Measurements from ENCODE around the gene CNNM2.
A peak's percentile ranks its signal among the peaks of the same experiment; 100 is the strongest.
"Not testable (repeated sequence)": the region's sequence is repeated elsewhere in the genome, so short reads cannot be mapped to it uniquely, and the experiment has no call there.

The CNNM2 gene

DNA sequence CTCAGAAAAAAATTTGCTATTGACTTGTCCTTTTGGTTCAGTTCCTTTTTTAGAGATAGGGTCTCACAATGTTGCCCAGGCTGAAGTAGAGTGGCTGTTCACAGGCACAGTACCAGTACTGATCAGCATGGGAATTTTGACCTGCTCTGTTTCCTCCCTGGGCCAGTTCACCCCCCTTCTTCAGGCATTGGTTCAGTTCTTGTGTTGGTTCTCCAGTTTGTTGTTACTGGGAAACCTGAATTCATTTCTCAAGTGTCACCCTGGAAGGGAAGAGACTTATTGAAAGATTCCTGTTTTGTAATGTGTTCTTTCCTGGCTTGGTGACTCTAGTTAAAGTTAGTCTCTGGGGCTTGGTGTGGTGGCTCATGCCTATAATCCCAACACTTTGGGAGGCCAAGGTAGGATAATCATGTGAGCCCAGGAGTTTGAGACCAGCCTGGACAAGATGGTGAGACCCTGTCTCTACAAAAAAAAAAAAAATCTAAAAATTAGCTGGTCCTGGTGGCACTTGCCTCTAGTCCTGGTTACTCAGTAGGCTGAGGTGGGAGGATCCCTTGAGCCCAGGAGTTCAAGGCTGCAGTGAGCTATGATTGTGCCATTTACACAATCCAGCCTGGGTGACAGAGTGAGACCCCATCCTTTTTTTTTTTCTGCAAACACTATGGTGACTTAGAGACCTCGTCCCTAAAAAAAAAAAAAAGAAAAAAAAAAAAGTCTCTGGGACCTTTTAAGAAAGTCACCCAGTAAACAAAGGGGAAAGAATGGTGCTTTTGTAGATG is 52.7 kb downstream of the CNNM2 start:
- no peak for DNase-seq

DNA sequence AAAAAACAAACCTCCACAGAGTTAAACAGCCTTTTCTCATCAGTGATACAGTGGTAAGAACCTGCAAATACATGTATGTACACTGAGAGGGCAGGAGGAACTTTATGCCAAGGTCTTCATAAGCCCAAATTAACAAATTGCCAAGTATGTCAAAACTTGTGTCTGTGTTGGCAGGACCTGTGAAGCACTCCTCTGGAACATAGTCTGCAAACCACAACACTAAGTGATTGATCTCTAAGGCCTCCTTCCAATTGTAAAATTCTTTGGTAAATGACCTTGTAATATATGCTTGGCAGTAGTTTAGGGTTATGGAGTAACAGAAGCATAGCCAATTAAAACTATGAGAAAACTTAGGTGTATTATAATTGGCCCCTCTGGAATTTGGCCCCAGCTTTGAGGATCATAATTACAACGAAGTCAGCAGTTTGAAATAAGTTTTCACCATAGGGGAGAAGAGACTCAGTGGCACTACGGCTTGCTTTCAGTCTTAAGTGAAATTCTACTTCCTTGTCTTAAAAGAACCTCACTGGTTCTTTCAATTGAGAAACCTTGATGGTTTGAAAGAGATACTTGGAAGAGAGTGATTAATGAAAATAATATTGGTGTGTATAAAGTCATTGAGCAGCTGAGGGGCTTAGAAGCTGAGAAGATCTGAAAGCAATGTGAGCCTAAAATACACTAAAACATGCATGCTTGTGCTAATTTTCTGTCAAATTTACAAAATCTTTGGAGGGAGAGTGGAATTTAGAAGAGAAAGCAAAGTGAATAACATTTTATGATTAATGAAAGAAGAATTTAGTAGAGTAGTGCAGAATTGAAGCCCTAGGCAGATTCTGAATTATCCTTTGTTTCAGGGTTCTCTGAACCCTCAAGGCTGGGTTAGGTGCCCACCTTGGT is 57.6 kb downstream of the CNNM2 start:
- DNase-seq: no peak

- not testable (repeated sequence) for DNase-seq
Observed at GRCh38 chr10:102976380-102976726, 58.3 kb downstream of the CNNM2 start.

- DNase-seq: no peak
Observed at GRCh38 chr10:102982296-102982695, 64.2 kb downstream of the CNNM2 start.

DNA sequence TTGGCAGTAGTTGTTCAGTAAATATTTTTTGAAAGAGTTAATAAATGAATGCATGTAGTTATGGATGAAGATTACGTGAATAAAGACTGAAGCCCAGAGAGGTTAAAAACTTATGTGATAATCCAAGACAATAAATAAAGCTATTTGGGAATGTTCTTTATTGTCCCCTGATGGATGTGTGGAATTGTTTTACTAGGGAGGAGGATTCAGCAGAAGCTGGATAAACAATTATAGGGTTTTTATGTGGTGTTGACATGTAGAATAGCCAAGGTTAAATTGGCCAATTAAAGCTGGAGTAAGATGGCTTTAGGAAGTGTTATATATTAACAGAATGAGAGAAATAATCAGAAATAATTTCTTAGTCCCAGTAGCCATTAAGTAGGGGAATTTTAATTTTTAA is 66.0 kb downstream of the CNNM2 start:
- no peak for DNase-seq

DNA sequence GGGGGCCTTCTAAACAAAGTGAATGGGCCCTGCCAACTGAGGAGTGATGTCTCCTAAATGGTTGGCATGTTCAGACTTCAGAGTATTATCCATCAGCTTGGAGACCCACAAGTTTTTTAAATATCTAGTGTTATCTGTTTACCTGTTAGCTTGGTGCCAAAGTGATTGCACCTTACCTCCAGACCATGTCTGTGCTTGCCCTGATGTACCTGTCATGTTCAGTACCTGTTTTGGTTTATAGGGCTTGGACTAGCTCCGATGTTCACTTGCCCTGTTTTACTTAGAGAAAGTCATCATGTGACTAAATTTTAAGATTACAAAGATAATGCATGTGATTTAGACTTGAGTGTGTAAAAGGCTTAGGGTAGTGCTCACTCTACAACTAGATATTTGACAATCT is 67.7 kb downstream of the CNNM2 start:
- no peak for DNase-seq

DNA sequence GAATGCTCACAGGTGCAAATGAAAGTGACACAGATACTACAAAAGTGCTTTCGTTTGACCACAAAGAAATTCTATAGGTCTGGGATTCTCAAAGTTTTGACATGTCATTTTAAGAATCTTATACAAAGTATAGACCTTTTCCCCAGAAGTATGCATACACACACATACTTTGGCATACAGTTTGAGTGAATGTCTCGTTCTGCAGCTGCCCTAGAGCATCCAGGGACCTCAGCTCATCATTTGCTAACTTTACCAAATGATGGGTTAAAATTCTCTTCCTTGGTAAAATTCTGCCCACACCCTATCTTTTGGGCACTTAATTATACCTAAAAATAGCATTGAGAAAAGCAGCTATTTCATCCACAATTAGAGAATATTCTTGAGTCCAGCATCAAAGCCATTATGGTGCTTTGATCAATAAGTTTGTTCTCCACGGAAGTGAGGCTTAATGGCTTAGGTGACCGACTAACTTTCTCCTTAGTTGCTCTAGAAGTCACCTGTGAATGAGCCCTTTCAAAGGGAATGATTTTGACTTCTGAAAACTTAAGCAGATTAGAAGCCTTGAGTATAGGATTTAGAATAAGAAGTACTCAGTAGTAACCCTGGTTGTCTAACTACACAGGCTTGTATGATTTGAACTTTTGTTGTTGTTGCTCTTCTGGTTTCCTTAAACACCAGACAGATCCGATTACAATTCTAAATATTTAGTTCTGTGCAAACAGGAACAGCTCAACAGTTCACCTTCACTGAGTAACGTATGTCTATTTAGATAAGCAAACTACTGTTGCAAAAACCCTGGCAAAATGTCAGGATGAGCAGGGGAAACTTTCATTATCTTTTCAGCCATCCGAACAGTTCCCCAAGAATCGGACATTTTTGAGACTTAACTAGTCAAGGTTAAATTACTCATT is 70.6 kb downstream of the CNNM2 start:
- peak; percentile 51 for DNase-seq

DNA sequence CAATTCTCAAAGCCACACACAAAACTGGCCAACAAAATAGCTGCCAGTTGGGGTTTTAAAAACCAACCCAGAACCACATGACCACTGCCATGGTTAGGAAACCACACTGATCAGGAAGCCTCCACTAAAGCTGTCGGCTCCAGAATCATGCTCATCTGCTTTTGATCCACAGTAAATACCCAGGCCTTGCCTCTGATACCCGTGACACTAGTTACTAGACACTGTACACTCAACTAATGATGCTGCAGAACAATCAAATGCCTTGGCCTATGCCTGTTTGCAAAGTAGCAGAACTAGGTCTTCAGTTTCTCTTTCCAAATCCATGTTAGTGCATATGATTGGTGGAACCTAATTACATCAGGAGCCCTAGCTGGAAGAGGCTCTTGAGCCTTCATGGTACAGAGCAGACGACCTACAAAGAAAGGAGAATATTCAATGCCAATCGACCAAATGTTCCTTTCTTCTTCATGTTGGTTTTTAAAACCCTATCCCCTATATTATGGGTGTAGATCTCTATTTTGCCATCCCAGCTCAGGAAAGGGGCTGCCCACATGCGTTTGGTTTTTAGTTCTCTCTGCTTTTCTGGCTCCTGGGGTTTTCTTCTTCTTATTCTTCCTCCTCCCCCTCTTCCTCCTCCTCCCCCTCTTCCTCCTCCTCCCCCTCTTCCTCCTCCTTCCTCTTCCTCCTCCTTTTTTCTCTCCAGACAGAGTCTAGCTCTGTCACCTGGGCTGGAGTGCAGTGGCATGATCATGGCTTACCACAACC is 76.6 kb downstream of the CNNM2 start:
- DNase-seq: no peak

GRCh38 chr10:102996876-102997275 is 78.8 kb downstream of the CNNM2 start:
- DNase-seq: no peak

DNA sequence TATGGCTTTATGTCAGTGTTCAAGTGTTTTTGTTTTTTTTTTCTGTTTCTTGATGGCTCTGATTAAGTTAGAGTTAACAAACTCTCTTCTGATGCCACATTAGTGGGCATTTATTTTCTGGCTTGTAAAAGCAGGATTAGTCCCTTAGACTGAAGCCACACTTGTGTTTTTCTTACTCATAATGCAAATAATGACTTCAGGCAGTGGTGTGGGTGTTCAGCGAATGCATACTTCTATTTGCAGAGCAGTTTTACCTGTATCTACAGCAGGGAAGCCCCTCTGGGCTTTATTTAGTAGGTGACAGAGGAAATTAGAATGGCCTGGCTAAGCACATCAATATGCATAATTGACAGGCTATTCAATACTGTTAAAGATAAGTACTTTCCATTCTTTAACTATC is 79.9 kb downstream of the CNNM2 start:
- no peak for DNase-seq

DNA sequence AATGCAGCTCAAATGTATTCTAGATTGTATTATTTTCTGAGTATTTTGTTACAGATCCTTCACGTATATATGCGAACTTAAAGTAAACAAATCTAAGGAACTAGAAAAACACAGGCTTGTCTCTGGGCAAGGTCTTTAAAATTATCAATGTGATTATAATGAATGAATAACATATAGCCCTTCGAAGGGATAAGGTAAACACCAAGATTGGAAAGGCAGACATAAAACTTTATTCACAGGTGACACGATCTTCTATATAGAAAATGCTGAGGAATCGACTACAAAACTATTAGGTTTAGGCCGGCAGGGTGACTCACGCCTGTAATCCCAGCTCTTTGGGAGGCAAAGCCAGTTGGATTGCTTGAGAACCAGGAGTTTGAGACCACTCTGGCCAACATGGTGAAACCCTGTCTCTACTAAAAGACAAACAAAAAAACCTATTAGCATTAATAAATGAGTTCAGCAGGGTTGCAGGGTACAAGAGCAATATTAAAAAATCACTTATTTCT is 80.4 kb downstream of the CNNM2 start:
- DNase-seq: no peak

- not testable (repeated sequence) for DNase-seq
Observed at GRCh38 chr10:103000050-103000449, 82.0 kb downstream of the CNNM2 start.

DNA sequence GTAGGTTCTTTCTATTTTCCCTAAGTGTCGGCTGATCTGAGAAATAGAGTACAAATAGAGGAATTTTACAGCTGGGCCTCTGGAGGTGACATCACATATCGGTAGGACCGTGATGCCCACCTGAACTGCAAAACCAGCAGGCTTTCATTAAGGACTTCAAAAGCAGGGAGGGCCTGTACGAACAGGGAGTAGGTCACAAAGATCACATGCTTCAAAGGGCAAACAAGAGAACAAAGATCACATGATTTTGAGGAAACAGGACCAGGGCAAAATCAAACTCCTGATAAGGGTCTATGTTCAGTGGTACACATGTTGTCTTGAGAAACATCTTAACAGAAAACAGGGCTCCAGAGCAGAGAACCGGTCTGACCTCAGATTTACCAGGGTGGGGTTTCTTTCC is 88.9 kb downstream of the CNNM2 start:
- DNase-seq: no peak

- DNase-seq: no peak
Observed at GRCh38 chr10:103013416-103013815, 95.3 kb downstream of the CNNM2 start.

DNA sequence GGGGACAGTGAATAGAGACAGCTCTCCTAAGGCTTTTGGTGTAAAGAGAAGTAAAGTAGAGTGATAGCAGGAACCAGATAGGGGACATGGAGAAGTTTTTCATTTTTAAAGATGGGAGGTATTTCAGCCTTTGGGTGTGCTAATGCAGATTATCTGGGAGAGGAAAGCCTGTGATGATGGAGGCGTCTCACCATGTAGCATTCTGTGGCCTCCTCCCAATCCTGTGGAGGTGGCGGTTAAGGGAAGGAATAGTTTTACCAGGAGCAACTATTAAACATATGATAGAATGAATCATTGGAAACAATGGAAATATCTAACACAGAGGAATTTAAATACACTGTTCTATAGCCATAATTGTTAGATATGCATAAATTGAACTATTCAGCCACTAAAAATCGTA is 101.3 kb downstream of the CNNM2 start:
- DNase-seq: no peak

DNA sequence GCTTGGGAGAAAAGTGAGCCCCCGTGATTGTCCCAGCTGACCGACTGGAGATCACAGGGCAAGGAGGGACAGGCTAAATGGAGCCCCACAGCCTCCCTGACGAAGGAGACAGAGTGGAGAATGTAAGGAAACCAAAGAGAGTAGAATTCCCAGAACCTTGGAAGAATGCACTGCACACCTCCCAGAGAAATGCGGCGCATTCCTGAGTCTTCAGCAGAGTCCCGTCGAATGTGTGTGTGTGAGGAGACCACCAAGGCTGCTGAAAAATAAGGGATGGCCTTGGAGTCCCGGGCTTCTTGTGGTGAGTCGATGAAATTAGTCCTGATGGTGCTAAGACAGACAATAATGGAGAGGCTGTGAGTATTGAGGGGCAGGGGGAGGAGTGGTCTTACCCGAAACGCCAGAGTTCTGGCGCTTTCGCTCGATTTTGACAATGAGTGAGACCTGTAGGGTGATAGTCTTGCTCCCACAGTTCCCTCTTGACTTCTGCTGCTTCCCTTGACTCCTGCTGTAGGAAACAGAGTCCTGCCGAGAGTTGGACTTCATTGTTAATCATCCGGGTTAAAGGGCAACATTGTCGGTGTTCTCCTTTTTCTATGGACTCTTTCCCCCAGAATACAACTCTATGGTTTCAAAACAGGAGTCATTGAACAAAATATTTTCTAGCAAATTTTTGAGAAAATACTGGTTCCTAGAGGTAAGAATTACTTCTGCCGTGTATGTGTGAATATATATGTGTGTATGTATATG is 103.2 kb downstream of the CNNM2 start:
- DNase-seq: no peak

DNA sequence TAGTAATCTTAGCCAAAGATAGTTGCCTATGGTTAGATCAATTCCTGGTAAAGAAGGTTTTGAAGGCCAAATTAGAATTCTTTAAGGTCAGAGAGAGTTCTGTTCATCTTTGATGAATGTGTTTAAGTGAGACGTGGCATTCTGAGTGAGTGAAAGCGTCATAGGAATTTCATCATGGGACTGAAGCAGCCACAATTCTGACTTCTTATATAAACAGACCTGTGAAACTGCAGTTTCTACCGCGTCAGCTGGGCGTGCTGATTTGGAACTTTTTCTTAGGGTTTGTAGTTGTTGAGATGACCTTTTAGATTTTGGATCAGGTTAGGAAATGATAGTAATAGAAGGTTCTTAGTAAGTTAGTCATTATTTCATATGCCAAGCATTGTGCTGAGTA is 103.8 kb downstream of the CNNM2 start:
- no peak for DNase-seq

DNA sequence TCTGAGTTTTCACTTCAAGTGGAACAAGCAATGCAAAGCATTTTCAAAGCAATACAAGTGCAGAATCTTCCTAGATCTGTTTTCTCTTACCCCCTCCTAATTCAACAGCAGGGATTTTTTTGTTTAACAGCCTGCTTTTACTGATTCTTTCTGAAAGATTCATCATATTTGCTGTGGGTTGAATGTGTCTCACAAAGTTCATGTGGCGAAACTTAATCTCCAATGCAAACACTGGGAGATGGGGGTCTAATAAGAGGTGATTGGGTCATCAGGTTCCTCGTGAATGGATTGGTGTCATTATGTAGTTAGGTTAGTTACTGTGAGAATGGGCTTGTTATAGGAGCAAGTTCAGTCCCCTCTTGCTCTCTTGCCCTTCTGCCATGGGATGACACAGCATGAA is 107.6 kb downstream of the CNNM2 start:
- no peak for DNase-seq

DNA sequence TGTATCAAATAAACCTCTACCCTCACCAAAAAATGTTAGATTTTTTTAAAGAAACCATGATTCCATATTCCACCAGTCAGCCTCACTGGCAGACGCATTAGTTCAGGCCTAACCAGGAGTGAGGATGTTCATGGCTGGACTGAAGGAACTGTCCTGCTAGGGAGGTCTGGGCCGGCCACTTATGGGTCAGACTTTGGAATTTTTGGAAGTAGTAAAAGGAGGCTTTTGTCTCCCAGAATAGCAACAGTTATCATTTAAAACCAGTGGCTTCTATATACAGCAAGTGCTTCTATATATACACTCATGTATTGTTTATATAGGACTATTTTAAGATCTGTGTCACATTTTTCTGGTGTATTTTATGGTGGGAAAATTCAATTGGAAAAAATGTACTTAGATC is 120.5 kb downstream of the CNNM2 start:
- no peak for DNase-seq

DNA sequence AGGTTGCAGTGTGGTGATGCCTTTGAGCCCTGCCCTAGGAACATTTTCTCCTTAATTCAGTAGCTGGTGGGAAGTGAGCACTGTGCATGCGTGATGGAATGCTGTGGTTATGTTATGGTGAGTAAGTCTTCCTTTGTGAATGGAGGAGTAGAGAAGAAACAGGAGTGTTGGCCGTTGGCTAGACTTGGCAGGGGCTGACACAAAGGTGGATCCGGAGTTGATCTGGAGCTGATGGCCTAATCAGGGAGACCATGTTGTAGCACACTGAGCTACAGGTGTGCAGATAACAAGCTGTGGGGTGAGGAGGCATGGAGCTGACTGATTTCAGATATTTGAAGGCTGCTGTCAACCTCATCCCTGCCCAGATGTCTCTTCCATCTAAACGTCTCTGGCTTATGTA is 122.3 kb downstream of the CNNM2 start:
- no peak for DNase-seq

DNA sequence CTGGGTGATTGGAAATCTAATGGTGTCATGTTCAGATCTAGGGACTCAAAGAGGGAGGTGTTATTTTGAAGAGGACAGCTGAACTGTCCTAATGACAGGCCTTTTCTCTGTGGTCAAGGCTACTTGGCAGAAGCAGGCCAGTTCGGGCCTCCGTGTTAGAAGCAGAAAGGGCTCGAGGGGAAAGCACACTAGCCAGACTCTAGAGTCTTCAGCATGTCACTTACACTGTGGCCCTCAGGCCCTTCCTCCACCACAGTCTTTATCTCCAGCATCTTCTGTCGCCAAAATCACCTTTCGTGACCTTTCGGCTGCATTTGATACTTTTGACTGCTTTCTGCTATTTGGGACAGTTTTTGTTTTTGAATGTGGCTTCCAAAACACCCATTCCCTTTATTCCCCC is 123.3 kb downstream of the CNNM2 start:
- no peak for DNase-seq

GRCh38 chr10:103042129-103042528 is 124.0 kb downstream of the CNNM2 start:
- peak; percentile 91 for DNase-seq
